GM03348 (cell line): Measurements from ENCODE around the gene ZFYVE9.
"Not testable (repeated sequence)": the region's sequence is repeated elsewhere in the genome, so short reads cannot be mapped to it uniquely, and the experiment has no call there.

ENCODE experiments used
- DNase-seq: peaks from one replicate; pipeline ENCODE4 v3.0.0; 2012; ENCODE audit warnings: low spot score

ZFYVE9 gene

DNA sequence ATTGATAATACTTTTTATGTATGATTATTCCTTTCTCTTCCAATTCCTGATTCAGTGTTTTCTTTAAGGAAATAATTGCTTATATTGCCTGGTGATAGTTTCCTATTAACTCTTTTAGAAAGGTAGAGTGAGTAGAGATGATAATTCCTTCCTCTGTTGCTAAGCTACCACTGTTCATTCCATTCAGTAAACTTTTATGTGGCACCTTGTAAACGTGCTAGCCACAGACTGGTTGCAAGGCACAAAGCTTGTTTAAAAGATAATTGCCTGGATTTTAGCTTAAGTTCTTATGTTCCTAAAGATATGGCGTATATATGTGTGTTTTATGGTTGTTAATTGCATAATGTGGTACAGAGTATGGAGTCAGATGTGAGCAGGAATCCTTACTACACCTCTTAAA lies 3.2 kb downstream of the ZFYVE9 start:
- DNase-seq, result no peak

DNA sequence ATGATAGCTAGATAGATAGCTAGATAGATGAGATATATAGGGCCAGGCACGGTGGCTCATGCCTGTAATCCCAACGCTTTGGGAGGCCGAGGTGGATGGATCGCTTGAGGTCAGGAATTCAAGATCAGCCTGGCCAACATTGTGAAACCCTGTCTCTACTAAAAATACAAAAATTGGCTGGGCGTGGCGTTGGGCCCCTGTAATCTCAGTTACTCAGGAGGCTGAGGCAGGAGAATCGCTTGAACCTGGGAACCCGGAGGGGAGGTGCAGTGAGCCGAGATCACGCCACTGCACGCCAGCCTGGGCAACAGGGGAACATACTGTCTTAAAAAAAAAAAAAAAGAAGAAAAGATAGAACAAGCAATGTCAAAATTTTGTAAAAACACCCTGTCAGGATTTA lies 8.6 kb downstream of the ZFYVE9 start:
- not testable (repeated sequence) for DNase-seq

DNA sequence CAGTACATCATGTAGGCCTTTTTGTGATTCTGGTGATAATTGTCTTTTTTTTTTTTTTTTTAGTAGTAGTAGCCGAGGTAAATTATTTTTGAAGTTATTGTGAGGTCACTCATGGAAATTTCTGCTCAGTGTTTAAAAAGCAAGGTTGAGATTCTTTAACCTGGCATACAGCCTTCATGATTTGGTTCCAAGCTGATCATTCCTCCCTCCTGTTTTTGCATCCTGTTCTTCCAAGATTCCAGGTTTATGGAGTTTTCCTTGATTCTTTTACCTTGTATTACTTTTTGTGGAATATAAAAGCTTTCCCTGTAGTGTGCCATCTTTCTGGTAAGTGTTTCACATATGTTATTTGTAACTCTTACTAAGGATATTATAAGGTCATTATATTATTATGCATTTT lies 9.1 kb downstream of the ZFYVE9 start:
- no peak for DNase-seq

DNA sequence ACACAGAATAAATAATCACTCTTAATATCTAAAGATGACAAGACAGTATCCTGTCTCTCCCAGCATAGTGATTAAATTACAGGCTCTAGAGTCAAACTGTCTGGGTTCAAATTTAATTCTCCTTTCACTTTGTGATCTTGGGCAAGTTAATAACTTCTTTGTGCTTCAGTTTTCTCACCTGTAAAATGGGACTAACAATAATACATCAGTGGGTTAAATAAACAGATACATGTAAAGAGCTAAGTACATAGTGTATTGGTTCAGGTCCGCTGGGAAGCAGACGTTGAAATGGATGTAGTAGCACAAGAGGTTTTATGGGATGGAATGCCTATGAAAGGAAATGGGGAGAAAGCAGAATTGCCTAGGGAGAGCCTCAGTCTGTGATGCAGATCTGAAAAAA lies 10.7 kb downstream of the ZFYVE9 start:
- DNase-seq, result no peak

DNA sequence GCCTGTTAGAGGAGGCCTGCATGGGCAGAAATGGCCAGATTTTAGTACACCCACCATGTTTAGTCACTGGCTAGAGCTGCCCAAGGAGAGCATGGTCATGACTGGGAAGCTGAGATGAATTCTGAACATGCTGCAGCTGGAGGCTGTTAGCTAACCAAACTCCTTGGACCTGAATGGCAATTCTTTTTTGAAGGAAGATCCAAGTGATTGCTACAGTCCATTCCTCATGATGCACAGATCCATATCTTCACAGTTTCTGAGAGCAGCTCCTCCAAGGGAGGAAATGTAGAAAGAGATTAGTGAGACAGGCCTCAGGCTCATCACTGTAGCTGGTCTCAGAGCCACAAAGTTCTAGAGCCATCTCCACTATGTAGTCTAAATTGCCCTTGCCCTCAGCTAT lies 11.1 kb downstream of the ZFYVE9 start:
- DNase-seq, result peak; percentile 41

DNA sequence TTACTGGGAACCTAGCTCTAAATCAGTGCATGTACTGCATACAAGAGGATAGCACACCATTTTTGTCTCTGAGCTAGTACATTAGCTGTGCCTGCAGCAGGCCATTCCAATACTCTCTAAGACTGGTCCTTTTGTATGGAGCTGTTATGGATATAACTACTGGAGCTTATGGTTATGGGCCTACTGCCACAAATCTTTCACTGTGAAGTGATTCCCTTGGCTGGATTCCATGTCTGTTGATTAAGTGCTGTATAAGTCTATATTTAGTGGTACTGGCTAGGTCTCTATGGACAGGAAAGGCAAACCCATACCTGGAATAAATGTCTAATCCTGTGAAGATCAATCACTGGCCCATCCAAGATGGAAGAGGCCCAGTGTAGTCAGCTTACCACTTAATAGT lies 12.0 kb downstream of the ZFYVE9 start:
- DNase-seq, result no peak

- DNase-seq, result no peak
Measured at GRCh38 chr1:52156460-52156859, 14.6 kb downstream of the ZFYVE9 start.

DNA sequence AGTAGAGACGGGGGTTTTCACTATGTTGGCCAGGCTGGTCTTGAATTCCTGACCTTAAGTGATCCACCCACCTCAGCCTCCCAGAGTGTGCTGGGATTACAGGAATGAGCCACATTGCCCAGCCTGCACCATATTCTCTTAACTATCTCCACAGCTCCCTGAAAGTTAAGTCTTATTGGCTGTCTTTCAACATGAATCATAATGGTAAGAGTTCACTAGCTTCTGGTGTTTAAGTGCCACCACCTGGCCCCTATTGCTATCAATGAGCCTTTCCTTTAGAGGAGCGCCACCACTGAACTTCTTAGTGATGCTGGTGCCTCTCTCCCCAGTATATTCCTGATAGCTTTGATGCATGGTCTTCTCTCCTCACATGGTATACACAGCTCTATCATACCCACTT lies 15.7 kb downstream of the ZFYVE9 start:
- peak; percentile 30 for DNase-seq

DNA sequence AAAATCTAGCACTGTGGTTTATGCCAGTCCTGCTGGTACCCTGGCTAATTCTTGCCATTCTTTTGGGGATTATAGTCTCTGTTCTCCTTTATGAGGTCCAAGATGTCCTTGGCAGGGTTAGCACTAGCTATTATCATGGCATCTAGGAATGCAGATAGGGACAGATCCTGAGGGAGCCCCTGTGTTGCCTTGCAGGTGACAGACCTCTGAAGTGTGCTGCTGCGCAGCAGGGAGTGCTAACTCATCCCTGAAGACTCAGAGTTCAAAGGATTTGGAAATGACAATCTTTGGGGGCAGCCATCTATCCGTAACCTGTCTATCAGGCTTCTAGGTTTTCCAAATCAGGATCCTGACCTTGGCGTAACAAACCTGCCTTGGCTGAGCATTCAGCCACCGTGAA lies 16.3 kb downstream of the ZFYVE9 start:
- DNase-seq, result no peak

- DNase-seq, result peak; percentile 65
Measured at GRCh38 chr1:52159033-52159789, 17.3 kb downstream of the ZFYVE9 start.

DNA sequence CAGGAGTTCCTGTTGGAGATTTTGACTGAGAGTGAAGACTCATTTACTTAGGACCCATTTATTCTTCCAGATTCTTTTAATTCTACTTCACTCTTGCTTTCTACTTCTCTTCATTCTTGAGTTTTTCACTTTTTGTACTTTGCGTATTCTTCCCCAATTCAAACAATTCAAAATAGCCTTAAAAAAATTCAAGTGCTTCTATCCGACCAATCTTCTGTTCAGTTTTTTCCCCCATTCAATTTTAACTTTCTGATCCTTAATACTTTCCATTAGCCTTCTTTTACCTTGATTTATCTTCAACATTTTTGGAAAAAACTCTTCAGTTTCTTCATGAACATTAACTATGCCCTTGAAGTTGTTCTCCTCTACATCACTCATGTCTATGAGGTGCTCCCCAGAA lies 21.1 kb downstream of the ZFYVE9 start:
- DNase-seq, result no peak

DNA sequence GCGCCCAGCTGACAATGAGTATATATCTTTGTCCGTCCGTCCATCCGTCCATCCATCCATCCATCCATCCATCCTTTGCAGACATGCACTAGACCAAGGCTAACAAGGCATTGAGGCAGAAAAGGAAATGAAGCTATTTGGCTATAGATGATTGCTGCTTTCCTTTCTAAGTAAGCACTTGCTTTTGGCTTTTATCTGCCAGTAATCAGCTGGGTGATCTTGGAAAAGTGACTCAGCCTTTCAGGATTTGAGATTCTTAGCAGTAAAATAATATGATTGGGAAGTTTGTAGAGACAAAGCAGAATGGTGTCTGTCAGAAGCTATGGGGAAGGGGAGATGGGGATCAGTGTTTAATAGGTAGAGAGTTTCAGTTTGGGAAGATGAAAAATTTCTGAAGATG lies 22.7 kb downstream of the ZFYVE9 start:
- DNase-seq, result no peak

DNA sequence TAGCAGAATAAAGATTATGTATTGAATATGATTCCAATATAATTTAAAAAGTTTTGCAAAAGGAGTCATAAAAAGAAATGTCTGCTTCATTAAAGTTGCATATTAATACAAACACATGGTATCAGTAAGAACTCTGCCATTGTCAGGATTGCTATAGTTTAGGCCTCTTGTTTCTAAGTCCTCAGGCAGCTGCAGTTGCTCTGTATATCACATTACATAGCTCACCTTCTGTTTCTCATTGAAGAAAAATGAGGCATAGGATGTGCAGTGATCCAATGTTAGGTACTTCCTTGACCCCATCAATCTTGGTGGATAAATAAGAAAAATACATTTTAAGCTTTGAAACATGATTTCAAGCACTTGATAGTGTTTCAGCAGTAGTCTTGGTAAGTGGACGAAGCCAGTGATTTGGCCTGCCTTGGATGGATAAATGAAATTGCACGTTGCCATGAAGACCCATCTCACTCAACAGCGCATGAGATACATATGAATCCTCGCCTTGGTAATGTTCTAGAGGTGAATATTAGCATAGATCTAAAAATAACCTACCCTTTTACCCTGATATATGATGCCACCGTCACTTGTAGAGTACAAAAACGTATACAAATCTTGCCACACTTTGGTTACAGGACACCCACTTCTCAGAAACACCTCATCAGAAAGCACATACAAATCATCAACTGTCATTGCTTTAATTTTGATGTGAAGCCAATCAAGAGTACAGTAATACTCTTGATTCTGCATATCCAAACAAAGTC lies 25.3 kb downstream of the ZFYVE9 start:
- DNase-seq, result no peak

GRCh38 chr1:52168373-52169080 lies 26.6 kb downstream of the ZFYVE9 start:
- no peak for DNase-seq

GRCh38 chr1:52171149-52171548 lies 29.3 kb downstream of the ZFYVE9 start:
- not testable (repeated sequence) for DNase-seq

- DNase-seq, result no peak
Measured at GRCh38 chr1:52179073-52179472, 37.2 kb downstream of the ZFYVE9 start.

- DNase-seq, result no peak
Measured at GRCh38 chr1:52180176-52180575, 38.3 kb downstream of the ZFYVE9 start.

GRCh38 chr1:52181759-52182158 lies 39.9 kb downstream of the ZFYVE9 start:
- not testable (repeated sequence) for DNase-seq

DNA sequence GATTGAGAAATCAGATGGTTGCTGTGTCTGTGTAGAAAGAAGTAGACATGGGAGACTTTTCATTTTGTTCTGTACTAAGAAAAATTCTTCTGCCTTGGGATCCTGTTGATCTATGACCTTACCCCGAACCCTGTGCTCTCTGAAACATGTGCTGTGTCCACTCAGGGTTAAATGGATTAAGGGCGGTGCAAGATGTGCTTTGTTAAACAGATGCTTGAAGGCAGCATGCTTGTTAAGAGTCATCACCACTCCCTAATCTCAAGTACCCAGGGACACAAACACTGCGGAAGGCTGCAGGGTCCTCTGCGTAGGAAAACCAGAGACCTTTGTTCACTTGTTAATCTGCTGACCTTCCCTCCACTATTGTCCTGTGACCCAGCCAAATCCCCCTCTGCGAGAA lies 40.4 kb downstream of the ZFYVE9 start:
- DNase-seq, result not testable (repeated sequence)

DNA sequence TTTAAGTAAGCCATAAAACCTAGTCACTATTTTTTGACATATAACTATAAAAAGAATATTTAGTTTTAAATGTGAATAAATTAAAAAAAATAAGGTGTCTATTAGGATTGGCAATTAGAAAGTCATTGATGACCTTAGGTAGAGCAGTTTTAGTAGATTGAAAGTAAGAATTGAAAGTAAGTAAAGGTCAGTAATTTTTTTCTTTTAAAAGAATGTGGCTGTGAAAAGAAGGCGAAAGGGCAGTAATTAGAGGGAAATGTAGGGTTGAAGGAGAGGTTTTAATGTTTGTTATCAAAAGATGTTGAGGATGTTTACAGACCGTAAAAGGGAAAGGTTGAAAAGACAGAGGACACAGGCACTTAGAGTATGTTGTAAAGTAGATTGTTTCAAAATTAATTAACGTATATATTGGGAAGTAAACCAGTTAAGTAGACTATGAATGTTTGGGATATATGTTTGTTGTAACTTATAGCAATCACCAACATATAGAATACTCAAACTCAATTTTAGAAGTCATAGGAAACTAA lies 41.0 kb downstream of the ZFYVE9 start:
- no peak for DNase-seq

- peak; percentile 33 for DNase-seq
Measured at GRCh38 chr1:52186449-52186848, 44.6 kb downstream of the ZFYVE9 start.

DNA sequence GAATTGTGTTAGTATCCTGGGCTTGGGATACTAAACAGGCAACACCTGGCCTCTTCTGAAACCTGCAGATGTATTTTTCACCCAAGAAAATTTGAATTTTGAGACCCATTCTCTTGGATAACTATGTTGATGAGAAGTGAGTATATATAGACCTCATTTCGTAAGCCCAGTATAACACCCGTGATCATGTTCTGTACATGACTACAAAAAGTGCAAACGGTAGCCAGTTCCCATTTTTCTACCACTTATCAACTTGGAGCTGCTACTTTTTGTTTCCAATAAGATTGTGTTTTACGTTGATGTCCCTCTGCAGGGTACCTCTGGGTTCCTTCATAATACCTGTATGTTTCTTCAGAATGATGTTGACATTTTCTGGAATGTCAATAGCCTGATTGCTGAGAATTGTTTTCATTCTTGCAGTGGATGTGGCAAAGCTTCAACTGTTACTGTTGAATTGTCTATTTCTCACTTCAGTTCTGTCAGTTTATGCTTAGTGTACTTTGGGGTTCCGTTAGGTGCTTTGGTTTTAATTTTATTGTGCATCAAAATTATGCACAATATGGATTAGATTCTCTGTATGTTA lies 48.1 kb downstream of the ZFYVE9 start:
- no peak for DNase-seq
